ENCODE results near the gene MRGPRX3.

GRCh38 chr11:18168372-18168771 is 36.0 kb downstream of the MRGPRX3 start:
- no peak for TF ChIP-seq CTCF (conservative IDR thresholded peaks at IDR 0.05; ENCODE audit: low read depth, low read length)
- no peak for TF ChIP-seq EZH2 (IDR thresholded peaks at IDR 0.05; ENCODE audit: borderline replicate concordance, low read depth, low read length, poor library complexity, severe bottlenecking)
